Adipocyte (in vitro differentiated cells): ENCODE measurements around the gene BARHL2.
A peak's percentile ranks its signal among the peaks of the same experiment; 100 is the strongest.

ENCODE experiments used
- DNase-seq: peaks from one replicate; pipeline ENCODE4 v3.0.0-alpha.2; 2015; ENCODE audit warnings: low read depth
- H3K27me3 ChIP-seq: replicated peaks from 2 replicates; pipeline ENCODE4 v1.7.0; 2013; ENCODE audit warnings: mild to moderate bottlenecking, low read length, moderate library complexity; ENCODE audit not compliant: control insufficient read depth, insufficient read depth
- H3K36me3 ChIP-seq: 2 replicates; pipeline ENCODE4 v1.7.0; 2013; ENCODE audit warnings: low read length, mild to moderate bottlenecking, moderate library complexity; ENCODE audit not compliant: control insufficient read depth, insufficient read depth, severe bottlenecking
- H3K4me1 ChIP-seq: 2 replicates; pipeline ENCODE4 v1.7.0; 2013; ENCODE audit warnings: mild to moderate bottlenecking, low read length, moderate library complexity; ENCODE audit not compliant: control insufficient read depth, insufficient read depth
- H3K4me3 ChIP-seq: 2 replicates; pipeline ENCODE4 v1.7.0; 2013; ENCODE audit warnings: mild to moderate bottlenecking, low read length, moderate library complexity
- H3K9ac ChIP-seq: 2 replicates; pipeline ENCODE4 v1.7.0; 2013; ENCODE audit warnings: mild to moderate bottlenecking, low read length, moderate library complexity
- H3K9me3 ChIP-seq: 2 replicates; pipeline ENCODE4 v1.7.0; 2013; ENCODE audit warnings: mild to moderate bottlenecking, low read length, moderate library complexity; ENCODE audit not compliant: control insufficient read depth

BARHL2 gene

GRCh38 chr1:90716552-90717355 lies at the start of gene BARHL2:
TSS of gene BARHL2 (minus strand) at chr1:90717302. CDS start at chr1:90717195, 107 bp downstream.
- no peak for DNase-seq
- no peaks in the 10 kb centered on the region for H3K36me3 ChIP-seq
- H3K9me3 ChIP-seq: peaks cover 6% of the 10 kb centered on the region
- H3K9ac ChIP-seq: no peak within 1 kb of the TSS
- peaks cover 82% of the 10 kb centered on the region for H3K27me3 ChIP-seq
- H3K4me3 ChIP-seq: peak within 1 kb of the TSS; percentile 73
- peaks cover 8% of the 10 kb centered on the region for H3K4me1 ChIP-seq

- no peak for DNase-seq
- Histone ChIP-seq H3K9me3 (no peaks in the 10 kb centered on the region), H3K36me3 (no peaks in the 10 kb centered on the region), H3K4me3 (no peak overlapping the region), H3K4me1 (no peaks in the 10 kb centered on the region), H3K27me3 (peaks cover 9% of the 10 kb centered on the region), H3K9ac (no peak overlapping the region)
These were observed 46.8 kb upstream of the BARHL2 start for GRCh38 chr1:90763930-90764329.

GRCh38 chr1:90763506-90763905 lies 46.4 kb upstream of the BARHL2 start:
- Histone ChIP-seq H3K9ac (no peak overlapping the region), H3K9me3 (no peaks in the 10 kb centered on the region), H3K4me3 (no peak overlapping the region), H3K27me3 (peaks cover 11% of the 10 kb centered on the region), H3K4me1 (no peaks in the 10 kb centered on the region), H3K36me3 (no peaks in the 10 kb centered on the region)
- DNase-seq: no peak

- H3K27me3 ChIP-seq: peaks cover 11% of the 10 kb centered on the region
- no peaks in the 10 kb centered on the region for H3K36me3 ChIP-seq
- H3K9me3 ChIP-seq: no peaks in the 10 kb centered on the region
- no peak for DNase-seq
- H3K4me1 ChIP-seq: no peaks in the 10 kb centered on the region
- no peak overlapping the region for H3K9ac ChIP-seq
- no peak overlapping the region for H3K4me3 ChIP-seq
These were observed 44.9 kb upstream of the BARHL2 start for GRCh38 chr1:90761781-90762589.

GRCh38 chr1:90761156-90761555 lies 44.1 kb upstream of the BARHL2 start:
- Histone ChIP-seq H3K4me1 (no peaks in the 10 kb centered on the region), H3K4me3 (no peak overlapping the region)
- no peak for DNase-seq

GRCh38 chr1:90753556-90753955 lies 36.5 kb upstream of the BARHL2 start:
- Histone ChIP-seq H3K36me3 (no peaks in the 10 kb centered on the region), H3K9ac (no peak overlapping the region), H3K27me3 (peaks cover 2% of the 10 kb centered on the region), H3K9me3 (no peaks in the 10 kb centered on the region), H3K4me1 (no peaks in the 10 kb centered on the region), H3K4me3 (no peak overlapping the region)
- no peak for DNase-seq

More at GRCh38 chr1:90761156-90761555, 44.1 kb upstream of the BARHL2 start:
- no peaks in the 10 kb centered on the region for H3K9me3 ChIP-seq
- no peaks in the 10 kb centered on the region for H3K36me3 ChIP-seq
- H3K27me3 ChIP-seq: peaks cover 11% of the 10 kb centered on the region
- no peak overlapping the region for H3K9ac ChIP-seq

- DNase-seq: no peak
- H3K27me3 ChIP-seq: peaks cover 4% of the 10 kb centered on the region
- H3K9ac ChIP-seq: no peak overlapping the region
- H3K4me1 ChIP-seq: no peaks in the 10 kb centered on the region
- no peak overlapping the region for H3K4me3 ChIP-seq
- H3K9me3 ChIP-seq: no peaks in the 10 kb centered on the region
- no peaks in the 10 kb centered on the region for H3K36me3 ChIP-seq
These were observed 31.6 kb upstream of the BARHL2 start for GRCh38 chr1:90748668-90749067.

GRCh38 chr1:90746857-90747256 lies 29.8 kb upstream of the BARHL2 start:
- DNase-seq: no peak
- H3K36me3 ChIP-seq: no peaks in the 10 kb centered on the region
- no peaks in the 10 kb centered on the region for H3K4me1 ChIP-seq
- peaks cover 4% of the 10 kb centered on the region for H3K27me3 ChIP-seq
- no peaks in the 10 kb centered on the region for H3K9me3 ChIP-seq
- no peak overlapping the region for H3K4me3 ChIP-seq
- no peak overlapping the region for H3K9ac ChIP-seq

GRCh38 chr1:90745972-90746371 lies 28.9 kb upstream of the BARHL2 start:
- Histone ChIP-seq H3K27me3 (peaks cover 4% of the 10 kb centered on the region), H3K4me1 (no peaks in the 10 kb centered on the region), H3K9ac (no peak overlapping the region), H3K36me3 (no peaks in the 10 kb centered on the region), H3K4me3 (no peak overlapping the region), H3K9me3 (no peaks in the 10 kb centered on the region)
- no peak for DNase-seq

- Histone ChIP-seq H3K36me3 (no peaks in the 10 kb centered on the region), H3K9ac (no peak overlapping the region), H3K9me3 (peaks cover 2% of the 10 kb centered on the region), H3K27me3 (peaks cover 80% of the 10 kb centered on the region), H3K4me1 (peaks cover 5% of the 10 kb centered on the region), H3K4me3 (no peak overlapping the region)
- DNase-seq: no peak
These were observed 15.0 kb upstream of the BARHL2 start for GRCh38 chr1:90732136-90732535.

GRCh38 chr1:90731382-90732050 lies 14.4 kb upstream of the BARHL2 start:
- Histone ChIP-seq H3K9me3 (peaks cover 7% of the 10 kb centered on the region), H3K4me3 (no peak overlapping the region), H3K27me3 (peaks cover 86% of the 10 kb centered on the region), H3K36me3 (no peaks in the 10 kb centered on the region), H3K9ac (no peak overlapping the region), H3K4me1 (peaks cover 5% of the 10 kb centered on the region)
- DNase-seq: no peak
